DMS 273 (cell line): ENCODE measurements around the gene CASP9.

Experiments
- DNase-seq: peaks from one replicate; lab custom pipeline; 2025; ENCODE audit not compliant: unreplicated experiment; lab: John Stamatoyannopoulos, UW

The CASP9 gene

GRCh38 chr1:15524021-15524282 is at the start of gene CASP9:
Gene CASP9 (minus strand): TSS chr1:15524215. CDS start chr1:15524200, 15 bp downstream.
- no peak for DNase-seq

- no peak for DNase-seq
These were observed 49.5 kb upstream of the CASP9 start for GRCh38 chr1:15573477-15573876.

DNA sequence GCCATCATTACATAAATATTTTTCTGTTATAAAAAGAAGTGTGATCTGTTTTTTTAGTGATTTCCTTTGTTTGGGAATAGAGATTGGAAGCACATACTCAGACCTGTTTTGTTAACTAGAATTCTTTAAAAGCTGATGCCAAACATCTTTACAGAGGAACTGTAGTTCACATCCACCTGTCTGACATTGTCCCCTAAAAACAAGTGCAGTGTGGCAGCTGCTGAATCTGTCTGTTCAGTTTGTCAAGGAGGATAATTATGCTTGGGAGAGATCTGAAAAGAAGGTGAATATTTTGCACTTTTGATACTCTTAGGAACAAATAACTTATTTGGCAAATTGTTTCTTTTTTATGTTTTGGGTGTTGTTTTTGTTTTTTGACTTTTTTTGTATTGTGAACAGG is 47.3 kb upstream of the CASP9 start:
- DNase-seq: no peak

- no peak for DNase-seq
These were observed 46.8 kb upstream of the CASP9 start for GRCh38 chr1:15570861-15571260.

- no peak for DNase-seq
These were observed 44.5 kb upstream of the CASP9 start for GRCh38 chr1:15568387-15569073.

GRCh38 chr1:15559189-15559810 is 35.3 kb upstream of the CASP9 start:
- DNase-seq: no peak

- DNase-seq: no peak
These were observed 34.5 kb upstream of the CASP9 start for GRCh38 chr1:15558516-15558915.

- DNase-seq: no peak
These were observed 33.6 kb upstream of the CASP9 start for GRCh38 chr1:15557594-15557993.

DNA sequence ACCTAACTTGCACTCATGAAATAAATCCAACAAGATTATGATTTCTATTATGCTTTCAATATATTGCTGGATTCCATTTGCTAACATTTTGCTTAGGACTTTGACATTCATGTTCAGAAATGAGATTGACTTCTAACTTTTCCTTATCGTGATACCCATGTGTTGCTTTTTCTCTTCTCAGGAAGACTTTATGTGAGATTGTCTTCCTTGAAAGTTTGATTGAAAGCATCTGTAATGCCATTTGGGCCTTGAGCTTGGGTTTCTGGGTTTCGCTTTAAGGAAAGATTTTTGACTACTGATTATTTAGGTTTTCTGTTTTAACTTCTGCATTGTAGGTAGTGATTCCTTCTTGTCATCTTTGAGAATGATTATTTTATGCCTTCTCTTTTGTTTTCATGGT is 33.0 kb upstream of the CASP9 start:
- no peak for DNase-seq

DNA sequence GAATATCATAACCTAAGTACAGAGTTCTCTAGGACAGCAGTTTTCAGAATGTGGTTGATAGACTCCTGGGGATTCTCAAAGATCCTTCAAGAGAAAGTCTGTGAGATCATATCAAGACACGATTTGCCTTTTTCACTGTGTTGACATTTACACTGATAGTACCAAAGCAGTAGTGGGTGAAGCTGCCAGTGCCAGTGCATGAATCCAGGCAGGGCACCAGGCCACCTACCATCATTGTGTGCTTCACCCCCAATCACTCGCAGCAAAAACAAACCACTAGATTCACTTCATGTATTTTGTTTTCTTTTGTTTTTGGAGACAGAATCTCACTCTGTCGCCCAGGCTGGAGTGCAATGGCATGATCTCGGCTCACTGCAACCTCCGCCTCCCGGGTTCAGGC is 26.6 kb upstream of the CASP9 start:
- DNase-seq: no peak

- DNase-seq: no peak
These were observed 22.6 kb upstream of the CASP9 start for GRCh38 chr1:15546641-15547040.

DNA sequence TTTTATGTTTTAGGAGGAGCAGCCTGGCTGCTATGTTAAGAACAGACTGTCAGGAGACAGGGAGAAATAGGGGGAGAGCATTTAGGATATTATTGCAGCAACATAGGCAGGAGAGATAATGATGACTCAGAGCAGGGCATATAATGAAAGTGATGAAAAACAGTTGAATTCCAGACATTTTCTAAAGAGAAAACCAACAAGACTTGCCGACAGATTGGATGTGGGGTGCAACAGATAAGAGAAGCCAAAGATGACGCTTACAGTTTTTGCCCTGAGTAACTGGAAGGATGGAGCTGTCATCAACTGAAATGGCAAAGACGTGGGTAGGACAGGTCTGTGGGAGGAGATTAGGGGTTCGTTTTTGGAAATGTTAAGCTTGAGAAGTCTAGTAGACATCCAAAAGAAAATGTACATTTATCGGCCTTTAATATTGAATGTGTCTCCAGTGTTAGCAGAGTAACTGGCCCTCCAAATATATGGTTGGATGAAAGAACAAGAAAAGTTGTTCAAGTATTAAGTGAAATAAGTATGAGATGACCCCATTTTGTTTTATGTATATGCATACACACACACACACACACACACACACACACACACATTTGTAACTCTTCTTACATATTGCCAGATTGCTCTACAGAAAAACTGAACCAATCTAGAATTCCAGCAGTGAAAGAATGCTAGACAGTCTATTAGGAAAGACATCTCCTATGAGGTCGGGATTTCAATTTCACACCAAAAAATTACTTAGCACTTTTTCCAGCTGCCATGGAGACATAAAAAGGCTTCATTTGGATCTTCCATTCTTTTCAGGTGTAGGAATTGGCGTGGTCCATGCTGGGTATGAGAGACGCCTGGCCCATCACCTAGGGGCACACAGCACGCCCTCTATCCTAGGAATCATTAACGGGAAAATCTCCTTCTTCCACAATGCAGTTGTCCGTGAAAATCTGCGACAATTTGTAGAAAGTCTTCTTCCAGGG is 19.9 kb upstream of the CASP9 start:
- no peak for DNase-seq

GRCh38 chr1:15543251-15543588 is 19.2 kb upstream of the CASP9 start:
- no peak for DNase-seq

- no peak for DNase-seq
These were observed 18.6 kb upstream of the CASP9 start for GRCh38 chr1:15542388-15543250.

DNA sequence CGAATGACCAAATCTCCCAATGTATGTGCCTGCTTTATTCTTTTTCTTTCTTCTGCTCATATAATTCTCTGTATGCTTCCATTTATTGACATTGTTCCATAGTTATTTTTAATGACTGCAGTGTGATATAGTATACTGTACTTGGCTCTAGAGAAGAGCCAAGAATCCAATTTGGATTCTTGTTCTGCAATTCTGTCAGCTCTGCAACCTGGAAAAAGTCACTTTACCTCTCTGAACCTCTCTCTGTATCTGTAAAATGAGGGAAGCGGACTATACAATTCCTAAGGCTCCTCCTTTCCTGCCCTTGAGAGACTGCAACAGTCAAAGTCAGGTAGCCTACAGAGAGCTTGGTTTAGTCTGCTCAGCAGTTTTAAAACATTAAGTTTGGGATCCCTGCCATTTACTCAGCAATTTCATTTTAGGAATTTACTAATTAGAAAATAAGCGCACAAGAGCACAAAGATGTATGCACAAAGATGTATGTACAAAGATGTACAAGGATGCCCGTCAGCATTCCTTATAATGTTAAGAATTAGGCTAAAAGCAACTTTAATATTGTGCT is 17.3 kb upstream of the CASP9 start:
- no peak for DNase-seq

- DNase-seq: no peak
These were observed 16.2 kb upstream of the CASP9 start for GRCh38 chr1:15540186-15540585.

GRCh38 chr1:15538771-15539170 is 14.8 kb upstream of the CASP9 start:
- peak; percentile 9 for DNase-seq

- no peak for DNase-seq
These were observed 7.7 kb upstream of the CASP9 start for GRCh38 chr1:15531682-15532081.

DNA sequence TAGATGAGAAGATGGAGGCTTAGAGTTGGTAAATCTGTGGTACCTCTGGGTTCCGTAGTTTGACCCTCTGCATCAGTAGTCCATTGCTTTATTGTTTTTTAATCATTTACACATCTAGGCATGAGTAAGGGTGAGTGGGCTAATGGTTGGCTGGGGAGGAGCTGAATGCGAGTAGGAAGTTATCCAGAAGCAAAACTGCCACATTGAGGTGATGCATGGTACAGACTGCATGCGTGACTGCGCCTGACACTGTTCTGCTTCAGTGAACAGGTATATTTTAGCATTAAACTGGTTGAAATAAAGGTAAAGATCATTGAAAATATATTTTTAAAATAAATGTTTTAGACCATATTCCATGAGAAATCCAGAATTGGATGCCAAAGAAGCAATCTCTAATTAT is 7.0 kb upstream of the CASP9 start:
- no peak for DNase-seq

GRCh38 chr1:15526490-15527339 is 2.7 kb upstream of the CASP9 start, which contains the start of gene DNAJC16:
Gene DNAJC16 (plus strand): TSS chr1:15526848. CDS start chr1:15529106, 2,258 bp downstream.
- DNase-seq: peak; percentile 100
